ENCODE measurements around the gene C17orf58.
"Not testable (repeated sequence)": the region's sequence is repeated elsewhere in the genome, so short reads cannot be mapped to it uniquely, and the experiment has no call there.

- not testable (repeated sequence) for TF ChIP-seq CTCF (conservative IDR thresholded peaks at IDR 0.05; ENCODE audit: low read length); EZH2phosphoT487 (IDR thresholded peaks at IDR 0.05; ENCODE audit: borderline replicate concordance, low read depth, low read length)
Observed at GRCh38 chr17:68018493-68018892, 22.2 kb upstream of the C17orf58 start.
